Measurements from ENCODE around the gene FAM53B. TPM values are rescaled to one million over a fixed set of nuclear protein-coding genes. Genes with fewer than 3 reads are reported as not detected.

Gene FAM53B
- total RNA-seq, 2 experiments from 2014 or later = 56.6 to 58.5 TPM

GRCh38 chr10:124656113-124656490, 88.1 kb downstream of the FAM53B start:
- no peak for DNase-seq (ENCODE audit: low spot score)
- Histone ChIP-seq H3K36me3 (ENCODE audit: insufficient read depth, low read length) (peaks cover 62% of the 10 kb centered on the region; the same call in 1 of the 2 replicates), H3K79me2 (ENCODE audit: insufficient read depth, low read depth, low read length) (peaks cover 5% of the 10 kb centered on the region; the same call in 1 of the 2 replicates), H3K9me3 (ENCODE audit: low read length) (no peaks in the 10 kb centered on the region), H3K4me2 (ENCODE audit: low read length) (no peak overlapping the region), H2AFZ (ENCODE audit: low read length) (no peak overlapping the region), H3K4me1 (ENCODE audit: insufficient read depth, low read length, poor library complexity, severe bottlenecking) (no peaks in the 10 kb centered on the region), H4K20me1 (ENCODE audit: insufficient read depth, low read length) (no peaks in the 10 kb centered on the region), H3K27ac (ENCODE audit: low read depth, low read length, poor library complexity, severe bottlenecking) (no peak overlapping the region), H3K9me2 (ENCODE audit: insufficient read depth, low read length) (no peaks in the 10 kb centered on the region), H3K4me3 (ENCODE audit: low read depth, low read length, poor library complexity, severe bottlenecking) (no peak overlapping the region)
- ChIA-PET POLR2A (no interaction called here), CTCF (ENCODE audit: unreplicated experiment) (no interaction called here)
- BruUV-seq (replicated peaks) = no TSS peak
- no peak for TF ChIP-seq EZH2phosphoT487 (IDR thresholded peaks at IDR 0.05; ENCODE audit: borderline replicate concordance, low read depth, low read length)
- TF ChIP-seq CTCF (conservative IDR thresholded peaks at IDR 0.05; ENCODE audit: low read length) = no peak
- intact Hi-C loops (cut with micrococcal nuclease; ENCODE audit: unreplicated experiment) = no loop called here

- no peak overlapping the region for H3K4me3 ChIP-seq (ENCODE audit: low read depth, low read length, poor library complexity, severe bottlenecking)
- TF ChIP-seq EZH2phosphoT487 (IDR thresholded peaks at IDR 0.05; ENCODE audit: borderline replicate concordance, low read depth, low read length) = no peak
- TF ChIP-seq CTCF (conservative IDR thresholded peaks at IDR 0.05; ENCODE audit: low read length) = no peak
- no peaks in the 10 kb centered on the region for H3K4me1 ChIP-seq (ENCODE audit: insufficient read depth, low read length, poor library complexity, severe bottlenecking)
- no TSS peak for BruUV-seq (replicated peaks)
- POLR2A ChIA-PET = no interaction called here
- intact Hi-C loops (cut with micrococcal nuclease; ENCODE audit: unreplicated experiment) = no loop called here
- no peaks in the 10 kb centered on the region for H3K9me2 ChIP-seq (ENCODE audit: insufficient read depth, low read length)
- H3K36me3 ChIP-seq (ENCODE audit: insufficient read depth, low read length) = peaks cover 58% of the 10 kb centered on the region; the same call in 1 of the 2 replicates
- H3K9me3 ChIP-seq (ENCODE audit: low read length) = no peaks in the 10 kb centered on the region
- no peaks in the 10 kb centered on the region for H4K20me1 ChIP-seq (ENCODE audit: insufficient read depth, low read length)
- DNase-seq (ENCODE audit: low spot score) = no peak
- H3K79me2 ChIP-seq (ENCODE audit: insufficient read depth, low read depth, low read length) = peaks cover 5% of the 10 kb centered on the region; the same call in 1 of the 2 replicates
- no peak overlapping the region for H2AFZ ChIP-seq (ENCODE audit: low read length)
- H3K27ac ChIP-seq (ENCODE audit: low read depth, low read length, poor library complexity, severe bottlenecking) = no peak overlapping the region
- H3K4me2 ChIP-seq (ENCODE audit: low read length) = no peak overlapping the region
- CTCF ChIA-PET (ENCODE audit: unreplicated experiment) = no interaction called here
These were observed 88.7 kb downstream of the FAM53B start for GRCh38 chr10:124655191-124656112.

- CTCF ChIA-PET (ENCODE audit: unreplicated experiment) = no interaction called here
- no peak overlapping the region for H3K27ac ChIP-seq (ENCODE audit: low read depth, low read length, poor library complexity, severe bottlenecking)
- H3K9me3 ChIP-seq (ENCODE audit: low read length) = no peaks in the 10 kb centered on the region
- H4K20me1 ChIP-seq (ENCODE audit: insufficient read depth, low read length) = no peaks in the 10 kb centered on the region
- TF ChIP-seq CTCF (conservative IDR thresholded peaks at IDR 0.05; ENCODE audit: low read length) (no peak), EZH2phosphoT487 (IDR thresholded peaks at IDR 0.05; ENCODE audit: borderline replicate concordance, low read depth, low read length) (no peak)
- H3K4me2 ChIP-seq (ENCODE audit: low read length) = no peak overlapping the region
- POLR2A ChIA-PET = no interaction called here
- H3K36me3 ChIP-seq (ENCODE audit: insufficient read depth, low read length) = peaks cover 57% of the 10 kb centered on the region; the same call in 1 of the 2 replicates
- no peak overlapping the region for H3K4me3 ChIP-seq (ENCODE audit: low read depth, low read length, poor library complexity, severe bottlenecking)
- peaks cover under 1% of the 10 kb centered on the region for H3K4me1 ChIP-seq (ENCODE audit: insufficient read depth, low read length, poor library complexity, severe bottlenecking)
- H3K79me2 ChIP-seq (ENCODE audit: insufficient read depth, low read depth, low read length) = peaks cover 5% of the 10 kb centered on the region; the same call in 1 of the 2 replicates
- H2AFZ ChIP-seq (ENCODE audit: low read length) = no peak overlapping the region
- H3K9me2 ChIP-seq (ENCODE audit: insufficient read depth, low read length) = no peaks in the 10 kb centered on the region
- intact Hi-C loops (cut with micrococcal nuclease; ENCODE audit: unreplicated experiment) = no loop called here
- no TSS peak for BruUV-seq (replicated peaks)
- DNase-seq (ENCODE audit: low spot score) = no peak
These were observed 89.5 kb downstream of the FAM53B start for GRCh38 chr10:124654686-124655085.
